Rectal smooth muscle tissue (tissue), 1 donor: ENCODE results near the gene RAB9A.
"Not testable (repeated sequence)": the region's sequence is repeated elsewhere in the genome, so short reads cannot be mapped to it uniquely, and the experiment has no call there.

Source experiments
- H3K27ac ChIP-seq: one replicate; pipeline ENCODE4 v1.7.0; 2013; ENCODE audit warnings: low read depth, low read length, inconsistent platforms
- H3K27me3 ChIP-seq: one replicate; pipeline ENCODE4 v1.7.0; 2013; ENCODE audit warnings: low read length; ENCODE audit not compliant: control insufficient read depth, insufficient read depth
- H3K36me3 ChIP-seq: one replicate; pipeline ENCODE4 v1.7.0; 2013; ENCODE audit warnings: low read length; ENCODE audit not compliant: control insufficient read depth, insufficient read depth
- H3K4me1 ChIP-seq: one replicate; pipeline ENCODE4 v1.7.0; 2013; ENCODE audit warnings: low read length; ENCODE audit not compliant: control insufficient read depth, insufficient read depth
- H3K4me3 ChIP-seq: one replicate; pipeline ENCODE4 v1.7.0; 2013; ENCODE audit warnings: low read length
- H3K9ac ChIP-seq: one replicate; pipeline ENCODE4 v1.7.0; 2013; ENCODE audit warnings: low read length

RAB9A gene

DNA sequence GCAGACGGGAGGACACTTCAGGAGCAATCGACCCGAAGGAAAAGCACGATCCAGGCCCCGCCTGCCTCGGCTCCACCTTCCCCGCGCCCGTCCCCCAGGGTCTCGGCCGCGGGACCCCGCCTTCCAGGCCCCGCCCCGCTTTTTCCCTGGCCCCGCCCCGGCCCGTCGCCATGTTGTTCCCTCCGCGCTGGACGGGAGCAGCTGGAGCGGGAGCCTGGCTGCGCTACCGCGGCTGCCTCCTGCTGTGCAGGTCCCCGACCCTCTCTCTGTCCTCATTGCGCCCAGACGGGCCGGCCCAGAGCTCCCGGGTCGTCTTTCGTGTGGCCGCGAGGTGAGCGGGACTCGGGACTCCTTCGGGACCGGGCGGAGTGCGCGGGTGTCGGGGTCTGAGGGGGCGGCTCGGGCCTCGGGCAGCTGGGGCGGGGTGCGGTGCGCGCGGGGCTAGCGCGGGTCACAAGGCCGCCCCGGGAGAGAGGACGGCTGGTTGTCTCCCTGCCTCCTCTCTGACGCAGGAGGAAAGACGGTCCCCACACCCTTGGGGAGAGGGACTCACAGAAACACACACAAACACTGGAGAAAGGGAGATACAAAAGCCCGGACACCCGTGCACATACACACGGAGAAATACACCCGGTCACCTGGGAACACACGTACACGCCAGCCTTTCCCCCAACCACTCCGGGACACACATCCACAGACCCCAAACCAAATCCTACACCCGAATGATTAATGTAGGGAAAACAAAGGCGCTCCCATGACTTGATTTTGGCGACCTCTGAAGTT, at the start of gene RAB9A:
Gene RAB9A (plus strand): TSS at position 171 of the 783 bp plus-strand sequence. CDS start 19,619 bp downstream, outside the sequence.
- peaks cover 5% of the 10 kb centered on the region for H3K27me3 ChIP-seq
- H3K36me3 ChIP-seq, result no peaks in the 10 kb centered on the region
- H3K4me1 ChIP-seq, result peaks cover 4% of the 10 kb centered on the region
- peak within 1 kb of the TSS; percentile 25 for H3K9ac ChIP-seq
- peak within 1 kb of the TSS; percentile 84 for H3K4me3 ChIP-seq
- H3K27ac ChIP-seq, result peak within 1 kb of the TSS; percentile 92

GRCh38 chrX:13641684-13642083, 47.2 kb upstream of the RAB9A start:
- not testable (repeated sequence) for H3K4me3 ChIP-seq, H3K27me3 ChIP-seq, H3K36me3 ChIP-seq, H3K4me1 ChIP-seq, H3K27ac ChIP-seq, H3K9ac ChIP-seq

GRCh38 chrX:13645464-13646153, 43.3 kb upstream of the RAB9A start:
- Histone ChIP-seq H3K27me3 (no peaks in the 10 kb centered on the region), H3K9ac (no peak overlapping the region)

DNA sequence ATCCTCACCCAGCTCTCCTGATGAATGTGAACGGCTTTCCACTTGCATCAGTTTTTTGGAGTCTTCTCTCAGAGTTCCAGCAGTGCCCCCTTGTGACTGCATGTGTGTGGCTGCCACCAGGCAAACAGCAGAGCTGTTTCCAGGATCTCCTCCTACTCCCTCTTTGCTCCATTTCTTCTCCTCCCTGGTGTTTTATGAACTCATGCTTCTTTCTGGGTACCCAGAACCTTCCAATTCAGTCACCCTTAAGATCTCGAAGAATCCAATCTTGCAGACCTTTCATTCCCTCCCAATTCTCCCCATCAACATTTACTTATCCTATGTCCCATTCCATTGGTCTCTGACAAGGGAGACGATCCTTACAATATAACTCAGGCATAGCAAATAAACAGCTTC, 42.8 kb upstream of the RAB9A start:
- H3K27me3 ChIP-seq, result no peaks in the 10 kb centered on the region
- no peaks in the 10 kb centered on the region for H3K36me3 ChIP-seq
- no peaks in the 10 kb centered on the region for H3K4me1 ChIP-seq
- no peak overlapping the region for H3K9ac ChIP-seq
- no peak overlapping the region for H3K4me3 ChIP-seq
- no peak overlapping the region for H3K27ac ChIP-seq

More at GRCh38 chrX:13645464-13646153, 43.3 kb upstream of the RAB9A start:
- no peak overlapping the region for H3K27ac ChIP-seq
- no peaks in the 10 kb centered on the region for H3K4me1 ChIP-seq
- H3K4me3 ChIP-seq, result no peak overlapping the region
- H3K36me3 ChIP-seq, result no peaks in the 10 kb centered on the region

GRCh38 chrX:13647709-13648212, 41.2 kb upstream of the RAB9A start:
- no peak overlapping the region for H3K4me3 ChIP-seq
- H3K27ac ChIP-seq, result peak overlapping the region; percentile 10
- H3K36me3 ChIP-seq, result no peaks in the 10 kb centered on the region
- H3K9ac ChIP-seq, result no peak overlapping the region
- H3K27me3 ChIP-seq, result no peaks in the 10 kb centered on the region
- H3K4me1 ChIP-seq, result no peaks in the 10 kb centered on the region

- H3K4me1 ChIP-seq, H3K27me3 ChIP-seq, H3K9ac ChIP-seq, H3K36me3 ChIP-seq, H3K27ac ChIP-seq, H3K4me3 ChIP-seq: not testable (repeated sequence)
Measured at GRCh38 chrX:13648336-13648735, 40.6 kb upstream of the RAB9A start.

DNA sequence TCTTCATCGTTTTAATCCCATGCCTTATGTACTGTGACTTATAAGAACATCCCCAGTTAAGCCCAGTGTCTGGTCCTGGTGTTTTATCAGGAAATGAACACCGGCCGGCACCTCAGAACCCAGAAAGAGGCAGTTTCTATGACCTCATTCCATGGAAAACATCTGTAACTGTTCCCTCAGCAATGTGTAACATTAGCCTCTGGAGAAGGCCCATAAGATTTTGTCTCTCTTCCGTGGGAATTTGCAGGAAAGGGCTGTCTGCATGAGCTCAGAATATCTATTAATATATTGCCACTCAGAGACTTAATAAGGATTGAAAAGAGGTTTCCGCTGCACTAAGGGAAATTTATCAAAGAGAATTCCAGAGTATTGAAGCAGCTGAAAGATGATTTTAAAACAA, 39.1 kb upstream of the RAB9A start:
- H3K27ac ChIP-seq, result no peak overlapping the region
- H3K4me1 ChIP-seq, result peaks cover 5% of the 10 kb centered on the region

DNA sequence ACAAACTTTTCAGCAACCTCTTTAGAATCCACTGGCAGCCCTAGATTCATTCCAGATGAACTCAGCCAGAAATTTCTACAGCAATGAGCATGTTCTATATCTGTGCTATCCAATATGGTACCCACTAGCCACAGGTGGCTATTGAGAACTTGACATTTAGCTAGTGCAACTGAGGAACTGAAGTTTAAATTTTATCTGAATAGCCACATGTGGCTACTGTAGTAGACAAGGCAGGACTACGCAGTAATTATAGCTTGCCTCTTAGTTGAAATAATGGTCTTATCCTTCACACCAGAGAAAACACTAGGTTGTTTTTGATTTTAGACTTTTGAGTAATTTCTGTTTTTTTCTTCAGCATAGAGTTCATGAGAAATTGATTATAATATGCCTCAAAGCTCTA, 38.6 kb upstream of the RAB9A start:
- H3K36me3 ChIP-seq, result no peaks in the 10 kb centered on the region
- no peak overlapping the region for H3K9ac ChIP-seq
- H3K4me1 ChIP-seq, result peaks cover 5% of the 10 kb centered on the region
- no peak overlapping the region for H3K27ac ChIP-seq
- no peak overlapping the region for H3K4me3 ChIP-seq
- H3K27me3 ChIP-seq, result no peaks in the 10 kb centered on the region

More for the DNA sequence above, 39.1 kb upstream of the RAB9A start:
- Histone ChIP-seq H3K9ac (no peak overlapping the region), H3K36me3 (no peaks in the 10 kb centered on the region), H3K4me3 (no peak overlapping the region), H3K27me3 (no peaks in the 10 kb centered on the region)

GRCh38 chrX:13651150-13651549, 37.8 kb upstream of the RAB9A start:
- Histone ChIP-seq H3K36me3 (no peaks in the 10 kb centered on the region), H3K9ac (no peak overlapping the region), H3K27ac (no peak overlapping the region), H3K4me1 (peaks cover 5% of the 10 kb centered on the region), H3K27me3 (no peaks in the 10 kb centered on the region), H3K4me3 (no peak overlapping the region)

GRCh38 chrX:13652287-13652793, 36.6 kb upstream of the RAB9A start:
- no peaks in the 10 kb centered on the region for H3K27me3 ChIP-seq
- H3K9ac ChIP-seq, result no peak overlapping the region
- peaks cover 5% of the 10 kb centered on the region for H3K4me1 ChIP-seq
- H3K27ac ChIP-seq, result peak overlapping the region; percentile 68
- H3K36me3 ChIP-seq, result no peaks in the 10 kb centered on the region
- H3K4me3 ChIP-seq, result peak overlapping the region; percentile 67

DNA sequence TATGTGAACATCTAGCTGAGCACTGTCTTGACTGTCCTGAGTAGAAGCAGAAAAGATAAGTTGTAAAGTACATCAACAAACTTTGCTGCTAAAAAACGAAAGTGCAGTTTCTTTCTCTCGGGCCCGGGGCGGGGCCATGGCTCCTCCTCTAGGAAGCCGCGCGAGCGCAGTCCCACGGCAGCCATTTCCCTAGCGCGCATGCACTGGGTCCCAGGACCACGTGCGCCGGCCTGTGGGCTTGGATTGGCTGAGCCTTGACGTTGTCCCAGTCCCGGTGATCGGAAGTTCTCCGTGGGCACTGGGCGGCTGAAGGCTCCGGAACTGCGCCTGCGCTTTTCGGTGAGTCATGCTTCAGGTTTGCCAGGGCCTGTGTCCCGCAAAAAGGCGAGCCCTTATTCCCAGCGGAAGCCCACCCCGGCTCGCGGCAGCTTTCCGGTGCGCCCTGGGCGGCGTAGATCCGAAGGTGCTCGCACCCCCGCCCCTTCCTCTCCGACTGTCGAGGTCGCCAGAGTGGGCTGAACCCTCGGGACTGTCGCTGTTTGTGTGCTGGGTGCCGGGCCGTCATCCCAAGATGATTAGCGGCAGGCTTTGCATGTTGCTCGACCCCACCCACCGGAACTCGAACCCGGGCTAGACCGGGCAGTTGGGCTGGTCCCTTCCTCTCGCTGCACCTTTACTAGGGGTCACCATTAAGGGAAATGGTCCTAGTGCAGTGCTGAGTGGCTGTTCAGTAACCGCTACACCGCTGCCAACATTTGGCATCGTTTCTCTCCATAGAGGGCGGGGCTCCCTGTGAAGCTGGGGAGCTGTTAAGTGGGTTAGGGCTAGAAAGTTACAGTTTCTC, 35.9 kb upstream of the RAB9A start, which contains the start of gene TCEANC:
Gene TCEANC (plus strand): TSS at position 292 of the 844 bp plus-strand sequence. CDS start 9,368 bp downstream, outside the sequence.
- Histone ChIP-seq H3K27me3 (no peaks in the 10 kb centered on the region), H3K36me3 (no peaks in the 10 kb centered on the region), H3K4me3 (peak within 1 kb of the TSS; percentile 68), H3K27ac (peak within 1 kb of the TSS; percentile 86), H3K4me1 (peaks cover 5% of the 10 kb centered on the region), H3K9ac (peak within 1 kb of the TSS; percentile 39)

- Histone ChIP-seq H3K27me3 (no peaks in the 10 kb centered on the region), H3K9ac (no peak overlapping the region), H3K4me1 (peaks cover 5% of the 10 kb centered on the region), H3K4me3 (peak overlapping the region; percentile 68), H3K27ac (peak overlapping the region; percentile 86), H3K36me3 (no peaks in the 10 kb centered on the region)
Measured at GRCh38 chrX:13654116-13654515, 34.8 kb upstream of the RAB9A start.
